DOHH2 (cell line): ENCODE data around the gene AMIGO2.

Experiments used
- EZH2phosphoT487 ChIP-seq: fragments of 200-600 bp; sonication (generic); IDR thresholded peaks from 2 replicates; pipeline ENCODE4 v1.6.1; 2017; ENCODE audit warnings: borderline replicate concordance, mild to moderate bottlenecking, antibody characterized with exemption, low read length, moderate library complexity, mixed read lengths
- TF ChIP-seq, protein P1 (sequence below): fragments of 200-600 bp; sonication (generic); IDR thresholded peaks from one replicate; pipeline ENCODE4 v1.5.1; 2014; ENCODE audit warnings: antibody characterized with exemption, mild to moderate bottlenecking, low read depth, low read length; ENCODE audit not compliant: poor library complexity, severe bottlenecking

DNA sequence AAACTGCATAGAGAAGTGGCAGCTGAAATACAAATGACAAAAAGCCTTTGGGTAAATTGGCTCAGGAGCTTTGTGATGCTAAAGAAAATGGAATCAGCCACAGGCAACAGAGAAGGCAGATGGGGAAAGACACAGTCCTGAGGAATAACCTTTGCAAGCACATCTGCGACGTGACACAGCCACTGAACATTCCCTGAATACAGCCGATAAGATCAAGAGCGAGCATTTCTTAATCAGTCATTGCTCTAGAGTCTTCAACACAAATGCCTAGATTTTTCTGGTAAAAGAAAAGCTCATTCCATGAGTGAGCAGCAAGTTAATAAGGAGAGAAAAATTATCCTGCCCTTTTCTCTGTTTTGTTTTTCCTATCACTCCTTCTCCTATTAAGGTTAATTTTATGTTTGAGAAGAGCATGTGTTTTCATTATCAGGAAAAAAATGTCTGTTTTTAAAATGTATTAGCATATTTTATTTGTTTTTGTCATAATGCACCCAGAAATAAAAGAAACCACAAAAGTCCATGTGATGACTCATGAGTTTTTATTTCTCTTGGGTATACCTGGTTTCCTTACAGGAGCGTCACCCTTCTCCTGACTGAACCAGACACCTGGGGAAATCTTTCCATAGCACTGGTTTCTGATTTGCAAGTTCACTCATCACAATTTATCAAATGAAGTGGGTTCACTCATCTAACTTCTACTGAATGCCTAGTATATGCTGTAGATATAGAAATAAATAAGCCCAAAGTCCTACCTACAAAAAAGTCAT, 45.8 kb downstream of the AMIGO2 start:
- TF ChIP-seq, protein P1, sequence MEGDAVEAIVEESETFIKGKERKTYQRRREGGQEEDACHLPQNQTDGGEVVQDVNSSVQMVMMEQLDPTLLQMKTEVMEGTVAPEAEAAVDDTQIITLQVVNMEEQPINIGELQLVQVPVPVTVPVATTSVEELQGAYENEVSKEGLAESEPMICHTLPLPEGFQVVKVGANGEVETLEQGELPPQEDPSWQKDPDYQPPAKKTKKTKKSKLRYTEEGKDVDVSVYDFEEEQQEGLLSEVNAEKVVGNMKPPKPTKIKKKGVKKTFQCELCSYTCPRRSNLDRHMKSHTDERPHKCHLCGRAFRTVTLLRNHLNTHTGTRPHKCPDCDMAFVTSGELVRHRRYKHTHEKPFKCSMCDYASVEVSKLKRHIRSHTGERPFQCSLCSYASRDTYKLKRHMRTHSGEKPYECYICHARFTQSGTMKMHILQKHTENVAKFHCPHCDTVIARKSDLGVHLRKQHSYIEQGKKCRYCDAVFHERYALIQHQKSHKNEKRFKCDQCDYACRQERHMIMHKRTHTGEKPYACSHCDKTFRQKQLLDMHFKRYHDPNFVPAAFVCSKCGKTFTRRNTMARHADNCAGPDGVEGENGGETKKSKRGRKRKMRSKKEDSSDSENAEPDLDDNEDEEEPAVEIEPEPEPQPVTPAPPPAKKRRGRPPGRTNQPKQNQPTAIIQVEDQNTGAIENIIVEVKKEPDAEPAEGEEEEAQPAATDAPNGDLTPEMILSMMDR: no peak
- no peak for TF ChIP-seq EZH2phosphoT487
